ENCODE measurements around the gene SAMHD1.
"Not testable (repeated sequence)": the region's sequence is repeated elsewhere in the genome, so short reads cannot be mapped to it uniquely, and the experiment has no call there.

SAMHD1 gene

DNA sequence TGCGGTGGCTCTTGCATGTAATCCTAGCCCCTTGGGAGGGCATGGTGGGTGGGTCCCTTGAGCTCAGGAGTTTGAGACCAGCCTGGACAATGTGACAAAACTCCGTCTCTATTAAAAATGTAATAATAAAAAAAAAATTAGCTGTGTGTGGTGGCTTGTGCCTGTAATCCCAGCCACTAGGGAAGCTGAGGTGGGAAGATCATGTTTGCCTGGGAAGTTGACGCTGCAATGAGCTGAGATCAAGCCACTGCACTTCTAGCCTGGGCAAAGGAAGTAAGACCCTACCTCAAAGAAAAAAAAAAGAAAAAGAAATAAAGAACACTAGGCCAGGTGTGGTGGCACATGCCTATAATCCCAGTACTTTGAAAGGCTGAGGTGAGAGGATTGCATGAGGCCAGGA, 4.5 kb upstream of the SAMHD1 start:
- DNase-seq (ENCODE audit: low read depth): no peak

DNA sequence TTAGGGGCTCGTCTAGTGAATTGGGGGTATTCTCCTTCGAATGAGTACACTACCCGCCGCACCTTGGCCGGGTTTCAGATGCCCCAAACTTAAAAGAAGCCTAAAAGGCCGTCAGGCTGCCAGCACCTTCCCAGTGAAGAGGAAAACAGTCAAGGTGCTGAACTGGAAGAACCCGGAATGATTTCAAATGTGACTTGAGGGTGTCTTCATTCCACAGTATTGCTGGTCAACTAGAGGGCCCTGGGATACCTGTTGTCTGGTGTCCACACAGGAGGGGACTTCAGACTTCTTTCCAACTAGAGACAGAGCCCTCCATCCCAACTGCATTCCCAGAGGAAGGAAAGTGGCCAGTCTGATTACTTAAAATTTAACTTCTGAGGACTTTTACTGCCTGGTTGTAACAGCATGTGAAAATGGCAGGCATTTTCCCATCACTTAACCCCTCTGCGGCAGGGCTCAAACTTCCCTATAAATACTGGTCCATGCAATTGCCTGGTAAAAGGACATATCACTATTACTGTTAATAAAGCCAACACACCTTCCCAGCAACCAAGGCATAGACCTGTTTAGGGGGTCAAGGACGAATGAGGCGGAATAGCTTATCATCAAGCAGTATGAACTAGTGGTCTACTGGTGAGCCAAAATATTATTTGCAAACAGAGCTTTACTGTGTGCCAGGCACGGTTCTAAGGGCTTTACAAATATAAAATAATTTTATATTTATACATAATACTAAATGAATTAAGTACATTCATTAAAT, 651 bp upstream of the SAMHD1 start:
- no peak for DNase-seq (ENCODE audit: low read depth)

DNA sequence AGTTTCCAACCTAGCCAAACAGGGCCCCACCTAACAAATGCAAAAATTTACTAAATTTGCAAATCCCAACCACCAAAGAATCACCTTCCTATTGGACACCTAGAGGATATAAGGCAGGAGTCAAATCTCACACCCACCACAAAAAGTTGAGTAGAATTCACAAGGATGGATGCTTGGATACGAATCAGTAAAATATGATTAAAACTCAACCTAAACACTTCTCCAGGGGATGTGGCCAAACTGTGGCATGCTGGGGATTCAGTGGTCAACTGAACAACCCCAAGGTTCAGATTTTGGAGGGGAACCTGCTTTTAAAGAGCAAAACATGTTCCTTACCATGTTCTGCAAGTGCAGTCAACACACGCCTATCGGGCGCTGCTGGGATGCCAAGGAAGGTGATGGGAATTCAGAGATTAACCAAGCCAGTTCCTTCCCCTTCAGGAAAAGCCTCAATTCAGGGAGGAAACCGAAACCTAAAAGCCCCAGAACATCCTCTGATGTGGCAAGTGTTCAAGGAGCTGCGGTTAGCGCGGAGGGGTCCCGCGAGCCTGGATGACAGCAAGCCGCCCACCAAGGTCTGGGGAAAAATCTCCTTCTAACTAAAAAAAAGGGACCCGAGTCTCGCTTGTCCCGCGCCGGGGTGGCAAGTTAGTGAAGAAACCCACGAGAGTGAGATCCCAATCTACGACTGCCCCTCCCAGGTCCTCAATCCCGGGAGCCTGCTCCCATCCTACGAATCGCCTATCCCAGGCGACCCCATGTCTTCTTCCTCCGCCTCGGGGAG, 902 bp downstream of the SAMHD1 start:
- DNase-seq (ENCODE audit: low read depth): no peak

DNA sequence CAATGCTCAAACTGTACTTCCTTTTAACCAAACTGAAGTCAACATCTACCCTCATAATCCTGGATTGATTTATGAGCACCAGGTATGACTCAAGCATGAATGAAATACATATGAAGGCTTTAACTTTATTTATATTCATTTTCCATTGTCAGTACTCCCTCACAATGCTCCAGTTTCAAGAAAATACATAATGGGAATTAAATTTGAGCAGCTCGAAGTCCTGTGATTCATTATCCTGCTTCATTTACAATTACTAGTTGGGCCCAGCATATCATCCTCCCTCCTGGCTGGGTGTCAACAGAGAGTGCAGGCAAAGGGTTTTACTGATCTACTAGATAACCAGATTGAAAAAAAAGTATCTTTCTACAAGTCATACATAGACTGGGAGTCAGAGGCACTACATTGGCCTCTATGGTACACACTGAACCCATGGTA, 10.1 kb downstream of the SAMHD1 start:
- no peak for DNase-seq (ENCODE audit: low read depth)

DNA sequence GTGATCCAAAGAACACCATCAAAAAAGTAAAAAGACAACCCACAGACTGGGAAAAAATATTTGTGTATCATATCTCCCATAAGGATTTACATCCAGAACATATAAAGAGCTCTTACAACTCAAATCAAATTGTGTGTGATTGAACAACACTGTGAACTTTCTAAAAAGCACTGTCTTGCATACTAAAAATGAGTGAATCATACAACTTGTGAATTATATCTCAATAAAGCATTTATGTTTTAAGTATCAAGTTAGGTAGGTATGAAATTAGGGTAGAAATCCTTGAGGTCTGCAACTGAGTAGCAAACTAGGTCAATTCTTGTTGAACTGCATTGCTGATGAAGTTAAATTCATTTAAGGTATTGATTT, 14.1 kb downstream of the SAMHD1 start:
- DNase-seq (ENCODE audit: low read depth): no peak

DNA sequence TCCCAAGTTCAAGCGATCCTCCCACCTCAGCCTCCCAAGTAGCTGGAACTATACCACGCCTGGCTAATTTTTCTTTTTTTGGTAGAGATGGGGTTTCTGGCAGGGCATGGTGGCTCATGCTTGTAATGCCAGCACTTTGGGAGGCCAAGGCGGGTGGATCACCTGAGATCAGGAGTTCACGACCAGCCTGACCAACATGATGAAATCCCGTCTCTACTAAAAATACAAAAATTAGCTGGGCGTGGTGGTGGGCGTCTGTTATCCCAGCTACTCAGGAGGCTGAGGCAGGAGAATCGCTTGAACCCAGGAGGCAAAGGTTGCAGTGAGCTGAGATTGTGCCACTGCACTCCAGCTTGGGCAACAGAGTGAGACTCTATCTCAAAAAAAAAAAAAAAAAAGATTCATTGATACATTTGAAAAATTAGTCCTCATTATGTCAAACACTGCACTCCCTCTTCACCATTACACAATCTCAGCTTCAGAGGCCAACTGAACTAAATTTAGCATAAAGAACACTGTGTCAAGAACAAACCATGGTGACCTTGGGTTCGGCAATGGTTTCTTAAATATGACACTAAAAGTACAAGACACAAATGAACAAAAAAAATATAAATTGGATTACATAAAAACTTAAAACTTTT, 14.6 kb downstream of the SAMHD1 start:
- not testable (repeated sequence) for DNase-seq (ENCODE audit: low read depth)

DNA sequence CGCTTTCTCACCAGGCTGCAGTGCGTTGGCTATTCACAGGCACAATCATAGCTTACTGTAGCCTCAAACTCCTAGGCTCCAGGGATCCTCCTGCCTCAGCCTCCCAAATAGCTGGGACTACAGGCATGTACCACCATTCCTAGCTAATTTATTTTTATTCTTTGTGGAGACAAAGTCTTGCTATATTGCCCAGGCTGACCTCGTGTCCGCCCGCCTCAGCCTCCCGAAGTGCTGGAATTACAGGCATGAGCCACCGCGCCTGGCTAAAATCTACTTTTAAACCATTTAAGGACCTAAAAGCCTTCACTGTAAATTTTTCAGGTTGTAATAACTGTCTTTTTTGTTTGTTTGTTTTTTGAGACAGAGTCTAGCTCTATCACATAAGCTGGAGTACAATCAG, 15.2 kb downstream of the SAMHD1 start:
- no peak for DNase-seq (ENCODE audit: low read depth)

DNA sequence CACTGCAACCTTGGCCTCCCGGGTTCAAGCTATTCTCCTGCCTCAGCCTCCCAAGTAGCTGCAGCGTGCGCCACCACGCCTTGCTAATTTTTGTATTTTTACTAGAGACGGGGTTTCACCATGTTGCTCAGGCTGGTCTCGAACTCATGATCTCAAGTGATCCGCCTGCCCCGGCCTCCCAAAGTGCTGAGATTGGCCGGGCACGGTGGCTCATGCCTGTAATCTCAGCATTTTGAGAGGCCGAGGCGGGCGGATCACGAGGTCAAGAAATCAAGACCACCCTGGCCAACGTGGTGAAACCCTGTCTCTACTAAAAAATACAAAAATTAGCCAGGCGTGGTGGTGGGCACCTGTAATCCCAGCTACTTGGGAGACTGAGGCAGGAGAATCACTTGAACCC, 17.9 kb downstream of the SAMHD1 start:
- not testable (repeated sequence) for DNase-seq (ENCODE audit: low read depth)

DNA sequence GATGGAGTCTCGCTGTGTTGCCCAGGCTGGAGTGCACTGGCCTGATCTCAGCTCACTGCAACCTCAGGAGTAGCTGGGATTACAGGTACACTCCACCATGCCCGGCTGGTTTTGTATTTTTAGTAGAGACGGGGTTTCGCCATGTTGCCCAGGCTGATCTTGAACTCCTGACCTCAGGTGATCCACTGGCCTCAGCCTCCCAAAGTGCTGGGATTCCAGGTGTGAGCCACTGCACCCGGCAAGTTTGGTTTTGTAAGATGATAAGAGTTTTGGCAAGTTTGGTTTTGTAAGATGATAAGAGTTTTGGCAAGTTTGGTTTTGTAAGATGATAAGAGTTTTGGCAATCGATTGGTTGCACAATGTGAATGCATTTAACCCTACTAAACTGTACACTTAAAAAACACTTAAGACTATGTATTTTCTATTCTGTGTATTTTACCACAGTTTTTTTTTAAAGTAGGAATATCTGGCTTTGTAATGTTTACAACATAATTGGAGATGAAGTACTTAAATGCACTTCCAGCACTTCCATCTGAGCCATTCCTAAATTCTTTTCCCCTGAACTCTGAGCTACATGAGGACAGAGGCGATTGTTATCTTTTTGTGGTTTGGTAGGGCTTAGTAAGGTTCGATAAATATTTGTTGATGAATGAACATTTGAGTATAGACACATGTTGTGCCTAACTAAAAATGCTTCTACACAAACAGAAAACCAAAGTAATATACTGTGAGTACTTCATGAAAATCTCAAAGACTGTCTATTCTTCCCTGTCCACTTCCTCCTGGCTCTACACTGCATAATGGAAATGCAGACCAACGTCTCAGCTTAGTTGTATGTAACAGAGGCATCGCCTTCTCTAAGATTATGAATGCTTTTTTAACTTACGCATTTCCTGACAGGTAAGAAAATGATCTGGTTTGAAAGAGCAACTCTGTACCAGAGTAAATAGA, 18.8 kb downstream of the SAMHD1 start:
- no peak for DNase-seq (ENCODE audit: low read depth)

DNA sequence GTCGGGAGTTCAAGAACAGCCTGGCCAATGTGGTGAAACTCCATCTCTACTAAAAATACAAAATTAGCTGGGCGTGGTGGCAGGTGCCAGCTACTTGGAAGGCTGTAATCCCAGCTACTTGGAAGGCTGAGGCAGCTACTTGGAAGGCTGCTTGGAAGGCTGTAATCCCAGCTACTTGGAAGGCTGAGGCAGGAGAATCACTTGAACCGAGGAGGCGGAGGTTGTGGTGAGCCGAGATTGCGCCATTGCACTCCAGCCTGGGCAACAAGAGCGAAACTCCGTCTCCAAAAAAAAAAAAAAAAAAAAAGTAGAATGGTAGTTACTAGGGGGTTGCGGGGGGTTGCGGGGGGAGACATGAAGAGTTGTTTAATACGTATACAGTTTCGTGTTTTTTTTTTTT, 19.4 kb downstream of the SAMHD1 start:
- not testable (repeated sequence) for DNase-seq (ENCODE audit: low read depth)

DNA sequence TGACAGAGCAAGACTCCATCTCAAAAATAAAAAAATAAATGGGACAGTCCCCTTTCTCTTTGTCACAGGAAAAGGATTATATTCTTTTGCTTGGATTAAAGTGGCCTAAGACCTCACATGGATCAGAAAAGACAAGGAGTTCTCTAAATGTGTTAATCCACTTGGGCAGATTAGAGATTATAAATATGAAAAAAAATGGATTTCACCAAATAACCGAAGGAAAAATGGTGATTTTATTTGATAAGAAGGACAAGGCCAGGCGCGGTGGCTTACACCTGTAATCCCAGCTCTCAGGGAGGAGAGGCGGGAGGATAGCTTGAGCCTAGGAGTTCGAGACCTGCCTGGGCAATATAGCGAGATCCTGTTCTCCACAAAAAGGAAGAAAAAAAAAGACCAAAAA, 21.8 kb downstream of the SAMHD1 start:
- no peak for DNase-seq (ENCODE audit: low read depth)

DNA sequence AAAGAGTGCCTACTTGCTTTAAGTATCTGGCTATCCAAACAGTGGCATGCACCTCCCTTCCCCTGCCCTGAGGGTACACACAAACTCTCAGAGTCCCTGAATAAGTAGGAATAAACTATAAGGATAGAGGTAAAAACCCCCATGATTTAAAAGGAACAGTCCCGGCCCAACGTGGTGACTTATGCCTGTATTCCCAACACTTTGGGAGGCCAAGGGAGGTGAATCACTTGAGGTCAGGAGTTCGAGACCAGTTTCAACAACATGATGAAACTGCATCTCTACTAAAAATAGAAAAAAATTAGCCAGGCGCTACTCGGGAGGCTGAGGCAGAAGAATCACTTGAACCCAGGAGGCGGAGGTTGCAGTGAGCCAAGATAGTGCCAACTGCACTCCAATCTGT, 22.2 kb downstream of the SAMHD1 start:
- no peak for DNase-seq (ENCODE audit: low read depth)

DNA sequence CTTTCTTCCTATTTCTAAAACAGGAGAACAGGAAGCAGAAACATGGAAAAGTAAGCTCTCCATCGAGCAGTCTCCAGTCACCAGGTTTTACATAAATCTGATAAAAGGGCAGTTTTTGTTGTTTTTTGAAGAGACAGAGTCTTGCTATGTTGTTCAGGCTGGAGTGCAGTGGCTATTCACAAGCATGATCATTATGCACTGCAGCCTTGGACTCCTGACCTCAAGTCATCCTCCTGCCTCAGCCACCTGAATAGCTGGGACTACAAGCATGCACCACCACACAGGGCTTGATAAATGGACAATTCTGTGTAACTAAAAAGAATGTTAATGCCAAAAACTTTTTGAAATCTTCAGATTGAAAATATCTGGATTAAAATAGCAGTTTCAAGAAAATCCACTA, 23.8 kb downstream of the SAMHD1 start:
- DNase-seq (ENCODE audit: low read depth): no peak

DNA sequence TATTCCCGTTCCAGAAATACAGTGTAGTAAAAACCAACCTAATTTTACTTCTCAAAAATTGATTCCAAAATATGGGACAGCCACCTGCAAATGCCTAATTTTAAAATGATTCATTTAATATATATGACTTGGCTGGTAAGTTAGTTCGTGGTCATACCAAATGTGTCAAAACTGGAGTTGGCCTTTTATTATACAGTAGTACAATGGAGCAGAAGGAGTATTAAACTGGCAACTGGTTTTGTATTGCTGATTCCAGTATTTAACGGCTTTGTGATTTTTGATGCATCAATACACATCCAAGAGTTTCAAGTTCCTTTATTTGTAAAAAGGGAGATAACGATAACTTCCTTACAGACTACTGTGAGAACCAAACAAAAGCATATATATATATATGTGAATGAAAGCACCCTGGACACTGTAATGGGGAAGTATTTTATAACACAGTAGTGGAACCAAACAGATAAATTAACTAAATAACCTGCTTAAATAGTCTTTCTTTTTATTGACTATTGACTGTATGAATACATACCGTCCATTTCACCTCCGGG, 24.8 kb downstream of the SAMHD1 start:
- no peak for DNase-seq (ENCODE audit: low read depth)

DNA sequence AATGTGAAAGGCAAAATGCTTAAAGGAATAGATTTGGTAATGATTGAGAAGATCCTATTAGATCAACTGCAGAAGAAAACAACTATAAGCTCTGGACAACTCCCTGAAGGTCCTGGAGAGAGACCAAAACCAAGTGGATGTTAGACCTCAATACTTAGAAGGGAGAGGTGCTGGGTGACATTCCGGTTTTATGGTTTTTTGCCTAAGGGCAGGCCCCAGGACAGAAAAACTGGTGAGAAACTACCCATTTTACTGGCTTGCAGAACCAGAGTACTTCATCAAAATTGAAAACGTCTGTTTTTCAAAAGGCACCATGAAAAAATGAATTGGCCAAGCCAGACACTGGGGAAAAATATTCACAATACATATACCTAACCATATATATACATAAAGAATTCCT, 26.3 kb downstream of the SAMHD1 start:
- no peak for DNase-seq (ENCODE audit: low read depth)

DNA sequence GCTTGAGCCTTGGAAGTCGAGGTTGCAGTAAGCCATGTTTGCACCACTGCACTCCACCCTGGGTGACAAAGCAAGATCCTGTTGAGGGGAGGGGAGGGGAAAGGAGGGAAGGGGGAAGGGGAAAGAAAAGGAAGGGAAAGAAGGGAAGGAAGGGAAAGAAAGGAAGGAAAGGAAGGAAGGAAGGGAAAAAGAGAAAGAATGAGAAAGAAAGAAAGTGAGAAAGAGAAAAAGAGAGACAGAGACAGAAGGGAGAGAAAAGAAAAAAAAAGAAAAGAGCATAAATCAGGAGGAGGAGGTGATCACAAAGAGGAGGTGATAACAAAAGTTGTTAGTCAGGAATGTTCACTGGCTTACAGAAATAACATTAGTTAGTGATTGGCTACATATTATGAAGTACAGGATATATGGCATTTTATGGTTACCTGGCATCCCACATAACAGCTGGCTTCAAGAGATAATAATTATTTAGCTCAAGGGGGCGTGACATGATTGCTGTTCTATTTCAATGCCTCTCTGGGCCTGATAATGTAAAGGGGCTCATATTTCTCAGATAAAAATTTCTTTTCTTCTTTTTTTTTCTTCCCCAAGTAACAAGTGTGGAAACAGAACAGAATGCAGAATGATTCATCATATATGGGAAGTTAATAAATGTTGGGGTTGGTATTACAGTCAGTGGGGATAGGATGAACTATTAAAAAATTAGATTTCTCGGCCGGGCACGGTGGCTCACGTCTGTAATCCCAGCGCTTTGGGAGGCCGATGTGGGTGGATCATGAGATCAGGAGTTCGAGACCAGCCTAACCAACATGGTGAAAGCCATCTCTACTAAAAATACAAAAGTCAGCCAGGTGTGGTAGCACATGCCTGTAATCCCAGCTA, 27.1 kb downstream of the SAMHD1 start:
- no peak for DNase-seq (ENCODE audit: low read depth)

DNA sequence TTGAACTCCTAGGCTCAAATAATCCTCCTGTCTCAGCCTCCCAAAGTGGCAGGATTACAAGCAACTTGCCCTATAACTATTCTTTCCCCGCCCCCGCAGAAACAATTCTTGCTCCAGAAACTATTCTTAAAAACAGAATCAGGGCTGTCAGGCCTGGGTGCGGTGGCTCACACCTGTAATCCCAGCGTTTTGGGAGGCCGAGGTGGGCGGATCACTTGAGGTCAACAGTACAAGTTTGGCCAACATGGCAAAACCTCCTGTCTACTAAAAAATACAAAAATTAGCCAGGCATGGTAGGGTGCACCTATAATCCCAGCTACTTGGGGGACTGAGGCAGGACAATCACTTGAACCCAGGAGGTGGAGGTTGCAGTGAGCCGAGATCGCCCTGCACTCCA, 31.2 kb downstream of the SAMHD1 start:
- DNase-seq (ENCODE audit: low read depth): no peak

DNA sequence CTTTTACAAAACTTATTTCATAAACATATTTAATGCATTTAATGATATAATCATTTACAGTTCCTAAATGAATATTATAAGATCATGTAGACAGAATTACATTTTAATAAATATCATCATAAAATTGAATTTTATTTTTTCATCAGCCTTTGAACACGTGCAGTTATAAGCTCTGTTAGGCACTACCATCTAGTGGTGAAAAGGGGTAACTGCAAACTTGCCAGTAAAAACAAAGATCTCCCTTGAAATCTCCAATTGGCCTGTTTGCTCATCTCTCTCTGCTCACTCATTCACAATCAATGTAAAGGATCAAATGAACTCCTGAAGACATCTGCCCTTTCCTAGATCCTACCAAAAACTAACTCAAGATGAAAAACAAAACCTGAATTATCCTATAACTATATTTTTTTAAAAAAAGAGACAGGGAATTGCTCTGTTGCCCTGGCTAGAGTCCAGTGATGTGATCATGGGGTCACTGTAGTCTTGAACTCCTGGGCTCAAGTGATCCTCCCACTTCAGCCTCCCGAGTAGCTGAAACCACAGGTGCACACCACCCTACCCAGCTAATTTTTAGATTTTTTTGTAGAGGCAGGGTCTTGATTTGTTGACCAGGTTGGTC, 31.7 kb downstream of the SAMHD1 start:
- no peak for DNase-seq (ENCODE audit: low read depth)

DNA sequence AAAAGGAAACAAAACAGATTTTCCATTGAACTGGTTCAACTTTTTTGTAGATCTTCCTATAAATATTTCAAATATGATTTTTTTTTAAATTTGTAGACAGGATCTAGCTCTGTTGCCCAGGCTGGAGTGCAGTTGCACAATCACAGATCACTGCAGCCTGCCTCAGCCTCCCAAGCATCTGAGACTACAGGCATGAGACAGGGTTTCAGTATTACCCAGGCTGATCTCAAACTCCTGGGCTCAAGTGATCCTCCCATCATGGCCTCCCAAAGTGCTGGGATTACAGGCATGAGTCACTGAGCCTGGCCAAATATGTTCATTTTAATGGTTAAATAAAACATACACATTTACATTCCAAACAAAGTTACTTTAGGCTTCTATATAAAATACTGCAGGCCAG, 33.6 kb downstream of the SAMHD1 start:
- DNase-seq (ENCODE audit: low read depth): no peak

DNA sequence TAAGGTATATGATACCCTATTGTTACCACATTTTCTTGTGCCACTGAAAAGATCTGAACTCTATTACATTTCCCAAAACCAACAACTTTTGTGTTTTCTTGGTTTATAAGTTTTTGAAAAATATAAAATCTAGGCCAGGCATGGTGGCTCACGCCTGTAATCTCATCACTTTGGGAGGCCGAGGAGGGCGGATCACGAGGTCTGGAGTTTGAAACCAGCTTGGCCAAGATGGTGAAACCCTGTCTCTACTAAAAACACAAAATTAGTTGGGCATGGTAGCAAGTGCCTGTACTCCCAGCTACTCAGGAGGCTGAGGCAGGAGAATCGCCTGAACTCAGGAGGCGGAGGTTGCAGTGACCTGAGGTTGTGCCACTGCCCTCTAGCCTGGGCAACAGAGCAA, 34.3 kb downstream of the SAMHD1 start:
- DNase-seq (ENCODE audit: low read depth): no peak

All from stimulated activated CD8-positive, alpha-beta memory T cell treated with anti-CD3 and anti-CD28 coated beads, Interleukin-4, amount 100 ng/mL, for 24 hours (primary cell).